Lower leg skin (tissue), 3 donors: Measurements from ENCODE around the gene NFIA.

Experiments
- CTCF ChIP-seq, 3 donors: fragments of 450-650 bp; IDR thresholded peaks; one replicate each; pipeline ENCODE4 v1.5.1; 2016; ENCODE audit warnings: antibody characterized with exemption in 3 of 3, mild to moderate bottlenecking in 3 of 3, moderate library complexity in 2 of 3
- POLR2A ChIP-seq, 2 donors: fragments of 450-650 bp; IDR thresholded peaks; one replicate each; pipeline ENCODE4 v1.6.1; 2016 to 2017; ENCODE audit warnings: antibody characterized with exemption in 2 of 2, mild to moderate bottlenecking in 1 of 2, moderate library complexity in 1 of 2

GRCh38 chr1:61462628-61463027, 380.3 kb downstream of the NFIA start:
- no peak for TF ChIP-seq CTCF (IDR thresholded peaks at IDR 0.05)
- TF ChIP-seq POLR2A (IDR thresholded peaks at IDR 0.05), result no peak
